ENCODE results near the gene AP3B1.

DNA sequence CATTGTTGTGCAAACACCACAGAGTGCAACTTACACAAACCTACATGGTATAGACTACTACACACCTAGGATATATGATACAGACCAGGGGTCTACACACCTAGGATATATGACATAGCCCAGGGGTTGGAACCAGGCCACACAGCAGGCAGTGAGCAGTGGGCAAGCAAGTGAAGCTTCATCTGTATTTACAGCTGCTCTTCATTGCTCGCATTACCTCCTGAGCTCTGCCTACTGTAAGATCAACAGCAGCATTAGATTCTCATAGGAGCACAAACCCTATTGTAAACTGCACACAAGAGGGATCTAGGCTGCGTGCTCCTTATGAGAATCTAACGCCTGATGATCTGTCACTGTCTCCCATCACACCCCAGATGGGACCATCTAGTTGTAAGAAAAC is 56.6 kb downstream of the AP3B1 start:
- TF ChIP-seq, protein P1, sequence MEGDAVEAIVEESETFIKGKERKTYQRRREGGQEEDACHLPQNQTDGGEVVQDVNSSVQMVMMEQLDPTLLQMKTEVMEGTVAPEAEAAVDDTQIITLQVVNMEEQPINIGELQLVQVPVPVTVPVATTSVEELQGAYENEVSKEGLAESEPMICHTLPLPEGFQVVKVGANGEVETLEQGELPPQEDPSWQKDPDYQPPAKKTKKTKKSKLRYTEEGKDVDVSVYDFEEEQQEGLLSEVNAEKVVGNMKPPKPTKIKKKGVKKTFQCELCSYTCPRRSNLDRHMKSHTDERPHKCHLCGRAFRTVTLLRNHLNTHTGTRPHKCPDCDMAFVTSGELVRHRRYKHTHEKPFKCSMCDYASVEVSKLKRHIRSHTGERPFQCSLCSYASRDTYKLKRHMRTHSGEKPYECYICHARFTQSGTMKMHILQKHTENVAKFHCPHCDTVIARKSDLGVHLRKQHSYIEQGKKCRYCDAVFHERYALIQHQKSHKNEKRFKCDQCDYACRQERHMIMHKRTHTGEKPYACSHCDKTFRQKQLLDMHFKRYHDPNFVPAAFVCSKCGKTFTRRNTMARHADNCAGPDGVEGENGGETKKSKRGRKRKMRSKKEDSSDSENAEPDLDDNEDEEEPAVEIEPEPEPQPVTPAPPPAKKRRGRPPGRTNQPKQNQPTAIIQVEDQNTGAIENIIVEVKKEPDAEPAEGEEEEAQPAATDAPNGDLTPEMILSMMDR (IDR thresholded peaks at IDR 0.05), result no peak
- TF ChIP-seq POLR2AphosphoS5 (IDR thresholded peaks at IDR 0.05; ENCODE audit: insufficient read depth in 1 of 2, low read depth in 1 of 2), result no peak
